ENCODE results near the gene CCM2.

DNA sequence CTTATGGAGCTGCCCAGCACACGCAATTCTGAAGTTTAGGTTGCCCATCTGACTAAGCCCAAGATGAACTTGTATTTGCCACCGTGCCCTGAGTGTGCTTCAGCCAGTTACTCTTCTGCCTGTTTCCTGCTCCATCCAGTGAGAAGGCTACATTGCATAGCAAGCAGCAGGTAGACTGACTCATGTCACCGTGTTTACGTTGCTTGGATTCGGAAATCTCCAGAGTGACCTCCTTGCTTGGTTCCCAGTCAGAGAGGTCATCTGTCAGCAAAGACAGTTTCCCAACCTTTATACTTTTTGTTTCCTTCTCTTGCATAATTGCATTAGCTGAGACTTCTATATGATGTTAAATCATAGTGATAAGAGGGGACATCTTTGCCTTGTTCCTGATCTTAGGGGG lies 57.9 kb downstream of the CCM2 start:
- TF ChIP-seq, protein P1, sequence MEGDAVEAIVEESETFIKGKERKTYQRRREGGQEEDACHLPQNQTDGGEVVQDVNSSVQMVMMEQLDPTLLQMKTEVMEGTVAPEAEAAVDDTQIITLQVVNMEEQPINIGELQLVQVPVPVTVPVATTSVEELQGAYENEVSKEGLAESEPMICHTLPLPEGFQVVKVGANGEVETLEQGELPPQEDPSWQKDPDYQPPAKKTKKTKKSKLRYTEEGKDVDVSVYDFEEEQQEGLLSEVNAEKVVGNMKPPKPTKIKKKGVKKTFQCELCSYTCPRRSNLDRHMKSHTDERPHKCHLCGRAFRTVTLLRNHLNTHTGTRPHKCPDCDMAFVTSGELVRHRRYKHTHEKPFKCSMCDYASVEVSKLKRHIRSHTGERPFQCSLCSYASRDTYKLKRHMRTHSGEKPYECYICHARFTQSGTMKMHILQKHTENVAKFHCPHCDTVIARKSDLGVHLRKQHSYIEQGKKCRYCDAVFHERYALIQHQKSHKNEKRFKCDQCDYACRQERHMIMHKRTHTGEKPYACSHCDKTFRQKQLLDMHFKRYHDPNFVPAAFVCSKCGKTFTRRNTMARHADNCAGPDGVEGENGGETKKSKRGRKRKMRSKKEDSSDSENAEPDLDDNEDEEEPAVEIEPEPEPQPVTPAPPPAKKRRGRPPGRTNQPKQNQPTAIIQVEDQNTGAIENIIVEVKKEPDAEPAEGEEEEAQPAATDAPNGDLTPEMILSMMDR (IDR thresholded peaks at IDR 0.05): no peak
- no peak for TF ChIP-seq POLR2A (IDR thresholded peaks at IDR 0.05)
- TF ChIP-seq POLR2AphosphoS5 (IDR thresholded peaks at IDR 0.05): no peak
